ENCODE data around the gene AMDHD1. TPM values are rescaled to one million over a fixed set of nuclear protein-coding genes. Genes with fewer than 3 reads are reported as not detected.

The AMDHD1 gene
- polyA plus RNA-seq, 3 donors, result 0.43 to 1.9 (median 1.0) TPM

DNA sequence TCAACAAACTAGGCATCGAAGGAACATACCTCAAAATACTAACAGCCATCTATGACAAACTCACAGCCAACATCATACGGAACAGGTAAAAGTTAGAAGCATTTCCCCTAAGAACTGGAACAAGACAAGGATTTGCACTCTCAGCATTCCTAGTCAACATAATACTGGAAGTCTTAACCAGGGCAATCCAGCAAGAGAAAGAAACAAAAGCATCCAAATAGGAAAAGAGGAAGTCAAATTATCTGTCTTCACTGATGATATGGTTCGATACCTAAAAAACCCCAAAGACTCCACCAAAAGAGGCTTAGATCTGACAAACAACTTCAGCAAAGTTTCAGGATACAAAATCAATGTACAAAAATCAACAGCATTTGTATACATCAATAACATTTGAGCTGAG, 33.3 kb upstream of the AMDHD1 start:
- Mint-ChIP-seq H3K4me3 (no peak overlapping the region), H3K36me3 (no peaks in the 10 kb centered on the region), H3K27me3 (ENCODE audit: low read depth in 3 of 3) (peaks cover 4 to 15% (median 4%) of the 10 kb centered on the region in 3 donors), H3K27ac (no peak overlapping the region), H3K4me1 (peaks cover 4% of the 10 kb centered on the region), H3K9me3 (peaks cover 0 to 4% (median 0%) of the 10 kb centered on the region in 7 donors)
- no peak overlapping the region for H3K4me2 ChIP-seq (replicated peaks; ENCODE audit: extremely low read depth, low read length, poor library complexity, severe bottlenecking)
- H3K27me3 ChIP-seq (ENCODE audit: control insufficient read depth in 2 of 2, insufficient read depth in 2 of 2, low read length in 2 of 2), result peaks cover 0 to 6% of the 10 kb centered on the region in 2 donors
- no peaks in the 10 kb centered on the region for H3K36me3 ChIP-seq (replicated peaks in 1 of 2; ENCODE audit: control insufficient read depth in 1 of 2, insufficient read depth in 2 of 2, low read length in 2 of 2)
- 95% methylated on average over 2 of the region's 3 CpGs for WGBS (ENCODE audit: insufficient coverage)
- H4K20me1 ChIP-seq (ENCODE audit: insufficient read depth, low read length), result no peaks in the 10 kb centered on the region
- TF ChIP-seq CTCF (IDR thresholded peaks at IDR 0.05), result no peak
- H3K9ac ChIP-seq (ENCODE audit: insufficient read depth, low read length, poor library complexity, severe bottlenecking), result no peak overlapping the region
- DNase-seq, result no peak
- H3K27ac ChIP-seq (ENCODE audit: low read depth in 1 of 2, low read length in 2 of 2), result no peak overlapping the region
- H3K4me3 ChIP-seq (replicated peaks in 1 of 3; ENCODE audit: low read depth in 2 of 3, low read length in 3 of 3), result no peak overlapping the region
- no peak overlapping the region for H2AFZ ChIP-seq (ENCODE audit: insufficient read depth, low read depth, low read length, poor library complexity, severe bottlenecking)
- no peaks in the 10 kb centered on the region for H3K79me2 ChIP-seq (ENCODE audit: insufficient read depth, low read length)
- intact Hi-C loops (cut with micrococcal nuclease), result no loop called here
- no peaks in the 10 kb centered on the region for H3K4me1 ChIP-seq (ENCODE audit: control insufficient read depth in 1 of 2, insufficient read depth in 2 of 2, low read length in 2 of 2)
- no peaks in the 10 kb centered on the region for H3K9me3 ChIP-seq (replicated peaks in 1 of 2; ENCODE audit: control insufficient read depth in 1 of 2, insufficient read depth in 1 of 2, low read length in 2 of 2)

GRCh38 chr12:95918194-95918993, 24.7 kb upstream of the AMDHD1 start:
- peaks cover 4 to 7% (median 5%) of the 10 kb centered on the region in 3 donors for H3K27me3 Mint-ChIP-seq (ENCODE audit: low read depth in 3 of 3)
- no peak overlapping the region for H3K9ac ChIP-seq (ENCODE audit: insufficient read depth, low read length, poor library complexity, severe bottlenecking)
- no peak overlapping the region for H3K27ac ChIP-seq (ENCODE audit: low read depth in 1 of 2, low read length in 2 of 2)
- H2AFZ ChIP-seq (ENCODE audit: insufficient read depth, low read depth, low read length, poor library complexity, severe bottlenecking), result no peak overlapping the region
- DNase-seq, result peak; percentile 36 to 59 (median 55)
- peaks cover under 1% of the 10 kb centered on the region for H3K4me1 Mint-ChIP-seq
- WGBS (ENCODE audit: insufficient coverage), result 0% methylated on average over 1 of the region's 7 CpGs
- H3K4me3 ChIP-seq (replicated peaks in 1 of 3; ENCODE audit: low read depth in 2 of 3, low read length in 3 of 3), result no peak overlapping the region
- no peak overlapping the region for H3K4me2 ChIP-seq (replicated peaks; ENCODE audit: extremely low read depth, low read length, poor library complexity, severe bottlenecking)
- H4K20me1 ChIP-seq (ENCODE audit: insufficient read depth, low read length), result no peaks in the 10 kb centered on the region
- no peaks in the 10 kb centered on the region for H3K9me3 Mint-ChIP-seq
- no peaks in the 10 kb centered on the region for H3K4me1 ChIP-seq (ENCODE audit: control insufficient read depth in 1 of 2, insufficient read depth in 2 of 2, low read length in 2 of 2)
- peak; percentile 93 for TF ChIP-seq CTCF (IDR thresholded peaks at IDR 0.05)
- H3K27me3 ChIP-seq (ENCODE audit: control insufficient read depth in 2 of 2, insufficient read depth in 2 of 2, low read length in 2 of 2), result peaks cover 2 to 4% of the 10 kb centered on the region in 2 donors
- H3K36me3 Mint-ChIP-seq, result no peaks in the 10 kb centered on the region
- no peak overlapping the region for H3K4me3 Mint-ChIP-seq
- no peaks in the 10 kb centered on the region for H3K36me3 ChIP-seq (replicated peaks in 1 of 2; ENCODE audit: control insufficient read depth in 1 of 2, insufficient read depth in 2 of 2, low read length in 2 of 2)
- H3K9me3 ChIP-seq (replicated peaks in 1 of 2; ENCODE audit: control insufficient read depth in 1 of 2, insufficient read depth in 1 of 2, low read length in 2 of 2), result no peaks in the 10 kb centered on the region
- H3K27ac Mint-ChIP-seq, result no peak overlapping the region
- intact Hi-C loops (cut with micrococcal nuclease), result loop anchor here in 1 of 2 donors (5.0 kb wide), 1 partner anchor 79 kb away; the partner anchor contains the start of gene HAL
- no peaks in the 10 kb centered on the region for H3K79me2 ChIP-seq (ENCODE audit: insufficient read depth, low read length)
